Measurements from ENCODE around the gene PTPRG. TPM values are rescaled to one million over a fixed set of nuclear protein-coding genes. Genes with fewer than 3 reads are reported as not detected.

The PTPRG gene
- total and polyA plus RNA-seq, 2 of the 13 experiments (the other 11 are each of a cell fraction or from before 2014, with no cell fraction given) = 8.0 to 25.3 TPM

DNA sequence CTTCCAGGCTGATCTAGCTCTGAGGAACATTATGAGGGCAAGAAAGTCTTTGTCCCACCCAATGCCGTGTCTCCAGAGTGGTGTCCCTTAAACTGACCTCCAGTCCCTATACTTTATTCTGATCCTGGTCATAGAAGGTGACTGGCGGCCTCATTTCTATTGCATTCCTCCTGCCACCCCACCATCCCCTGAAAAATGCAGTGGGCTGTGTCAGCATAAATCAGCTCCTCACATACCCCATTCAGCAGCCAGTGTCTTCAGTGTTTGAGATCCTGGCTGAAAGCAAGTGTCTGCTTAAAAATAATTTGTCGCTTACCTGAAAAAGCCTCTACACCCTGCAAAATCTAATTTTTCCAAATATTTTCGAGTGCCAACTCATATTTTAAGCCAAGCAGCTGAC is 465.9 kb downstream of the PTPRG start:
- no TSS peak for BruUV-seq (replicated peaks)
- H3K9ac ChIP-seq (ENCODE audit: insufficient read depth, low read depth, low read length) = no peak overlapping the region
- H2AFZ ChIP-seq (ENCODE audit: low read length) = no peak overlapping the region
- in situ Hi-C loops (cut with HindIII; ENCODE audit: extremely low pct_ligation_motif_present, low pct_unique_long_range_greater_than_20kb) = no loop called here
- intact Hi-C loops (cut with micrococcal nuclease; ENCODE audit: unreplicated experiment) = no loop called here
- ChIA-PET CTCF (ENCODE audit: low intra/inter-chr PET ratio, low total read pairs) (no interaction called here), POLR2A (no interaction called here)
- no peak overlapping the region for H3K4me2 ChIP-seq (ENCODE audit: low read depth, low read length)
- no peak overlapping the region for H3K4me3 ChIP-seq (replicated peaks in 1 of 3; ENCODE audit: insufficient read depth in 1 of 3, low read depth in 2 of 3, low read length in 3 of 3)
- DNase-seq (ENCODE audit: low spot score) (no peak), ATAC-seq (no peak), FAIRE-seq (no peak)
- no peak overlapping the region for H3K27ac ChIP-seq (ENCODE audit: extremely low read length, insufficient read depth, low read length)
- no peaks in the 10 kb centered on the region for H3K4me1 ChIP-seq (ENCODE audit: insufficient read depth, low read length)
- H4K20me1 ChIP-seq (ENCODE audit: insufficient read depth, low read length) = no peaks in the 10 kb centered on the region
- H3K9me3 ChIP-seq (ENCODE audit: low read length) = no peaks in the 10 kb centered on the region
- H3K27me3 ChIP-seq (ENCODE audit: control insufficient read depth in 1 of 2, insufficient read depth in 2 of 2, low read length in 2 of 2) = no peaks in the 10 kb centered on the region
- H3K36me3 ChIP-seq (replicated peaks in 1 of 2; ENCODE audit: control insufficient read depth in 1 of 2, insufficient read depth in 2 of 2, low read length in 2 of 2) = no peaks in the 10 kb centered on the region
- WGBS (ENCODE audit: low lambda C conversion rate) = 86% methylated on average over 4 of the region's 4 CpGs
- no peaks in the 10 kb centered on the region for H3K79me2 ChIP-seq (ENCODE audit: insufficient read depth, low read length)
- TF ChIP-seq, protein P1, sequence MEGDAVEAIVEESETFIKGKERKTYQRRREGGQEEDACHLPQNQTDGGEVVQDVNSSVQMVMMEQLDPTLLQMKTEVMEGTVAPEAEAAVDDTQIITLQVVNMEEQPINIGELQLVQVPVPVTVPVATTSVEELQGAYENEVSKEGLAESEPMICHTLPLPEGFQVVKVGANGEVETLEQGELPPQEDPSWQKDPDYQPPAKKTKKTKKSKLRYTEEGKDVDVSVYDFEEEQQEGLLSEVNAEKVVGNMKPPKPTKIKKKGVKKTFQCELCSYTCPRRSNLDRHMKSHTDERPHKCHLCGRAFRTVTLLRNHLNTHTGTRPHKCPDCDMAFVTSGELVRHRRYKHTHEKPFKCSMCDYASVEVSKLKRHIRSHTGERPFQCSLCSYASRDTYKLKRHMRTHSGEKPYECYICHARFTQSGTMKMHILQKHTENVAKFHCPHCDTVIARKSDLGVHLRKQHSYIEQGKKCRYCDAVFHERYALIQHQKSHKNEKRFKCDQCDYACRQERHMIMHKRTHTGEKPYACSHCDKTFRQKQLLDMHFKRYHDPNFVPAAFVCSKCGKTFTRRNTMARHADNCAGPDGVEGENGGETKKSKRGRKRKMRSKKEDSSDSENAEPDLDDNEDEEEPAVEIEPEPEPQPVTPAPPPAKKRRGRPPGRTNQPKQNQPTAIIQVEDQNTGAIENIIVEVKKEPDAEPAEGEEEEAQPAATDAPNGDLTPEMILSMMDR (CRISPR knock-in tag; IDR thresholded peaks at IDR 0.05) = no peak
- no peak for TF ChIP-seq RAD21 (CRISPR knock-in tag; IDR thresholded peaks at IDR 0.05)
- no peak for TF ChIP-seq ELF4 (CRISPR knock-in tag; IDR thresholded peaks at IDR 0.05; ENCODE audit: borderline replicate concordance)
- TF ChIP-seq, protein P2, sequence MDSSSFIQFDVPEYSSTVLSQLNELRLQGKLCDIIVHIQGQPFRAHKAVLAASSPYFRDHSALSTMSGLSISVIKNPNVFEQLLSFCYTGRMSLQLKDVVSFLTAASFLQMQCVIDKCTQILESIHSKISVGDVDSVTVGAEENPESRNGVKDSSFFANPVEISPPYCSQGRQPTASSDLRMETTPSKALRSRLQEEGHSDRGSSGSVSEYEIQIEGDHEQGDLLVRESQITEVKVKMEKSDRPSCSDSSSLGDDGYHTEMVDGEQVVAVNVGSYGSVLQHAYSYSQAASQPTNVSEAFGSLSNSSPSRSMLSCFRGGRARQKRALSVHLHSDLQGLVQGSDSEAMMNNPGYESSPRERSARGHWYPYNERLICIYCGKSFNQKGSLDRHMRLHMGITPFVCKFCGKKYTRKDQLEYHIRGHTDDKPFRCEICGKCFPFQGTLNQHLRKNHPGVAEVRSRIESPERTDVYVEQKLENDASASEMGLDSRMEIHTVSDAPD (CRISPR knock-in tag; IDR thresholded peaks at IDR 0.05) = no peak
- TF ChIP-seq, protein P3, sequence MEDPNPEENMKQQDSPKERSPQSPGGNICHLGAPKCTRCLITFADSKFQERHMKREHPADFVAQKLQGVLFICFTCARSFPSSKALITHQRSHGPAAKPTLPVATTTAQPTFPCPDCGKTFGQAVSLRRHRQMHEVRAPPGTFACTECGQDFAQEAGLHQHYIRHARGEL (CRISPR knock-in tag; IDR thresholded peaks at IDR 0.05) = no peak
- TF ChIP-seq NCOA1 (CRISPR knock-in tag; IDR thresholded peaks at IDR 0.05) = no peak
- TF ChIP-seq ZZZ3 (CRISPR knock-in tag; IDR thresholded peaks at IDR 0.05; ENCODE audit: borderline replicate concordance) = no peak
- no peak for TF ChIP-seq CBFB (CRISPR knock-in tag; IDR thresholded peaks at IDR 0.05)
- TF ChIP-seq FOXP1 (IDR thresholded peaks at IDR 0.05) = no peak
- TF ChIP-seq FOXP1 (CRISPR knock-in tag; IDR thresholded peaks at IDR 0.05) = no peak
- no peak for TF ChIP-seq YY1 (IDR thresholded peaks at IDR 0.05; ENCODE audit: insufficient read depth, insufficient replicate concordance, low read depth, low read length)
- no peak for TF ChIP-seq MTA1 (CRISPR knock-in tag; IDR thresholded peaks at IDR 0.05; ENCODE audit: borderline replicate concordance)
- TF ChIP-seq, protein P4, sequence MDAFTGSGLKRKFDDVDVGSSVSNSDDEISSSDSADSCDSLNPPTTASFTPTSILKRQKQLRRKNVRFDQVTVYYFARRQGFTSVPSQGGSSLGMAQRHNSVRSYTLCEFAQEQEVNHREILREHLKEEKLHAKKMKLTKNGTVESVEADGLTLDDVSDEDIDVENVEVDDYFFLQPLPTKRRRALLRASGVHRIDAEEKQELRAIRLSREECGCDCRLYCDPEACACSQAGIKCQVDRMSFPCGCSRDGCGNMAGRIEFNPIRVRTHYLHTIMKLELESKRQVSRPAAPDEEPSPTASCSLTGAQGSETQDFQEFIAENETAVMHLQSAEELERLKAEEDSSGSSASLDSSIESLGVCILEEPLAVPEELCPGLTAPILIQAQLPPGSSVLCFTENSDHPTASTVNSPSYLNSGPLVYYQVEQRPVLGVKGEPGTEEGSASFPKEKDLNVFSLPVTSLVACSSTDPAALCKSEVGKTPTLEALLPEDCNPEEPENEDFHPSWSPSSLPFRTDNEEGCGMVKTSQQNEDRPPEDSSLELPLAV (CRISPR knock-in tag; conservative IDR thresholded peaks at IDR 0.05; ENCODE audit: low read depth) = no peak
- no peak for TF ChIP-seq REXO4 (CRISPR knock-in tag; IDR thresholded peaks at IDR 0.05; ENCODE audit: borderline replicate concordance)
- TF ChIP-seq, protein P5, sequence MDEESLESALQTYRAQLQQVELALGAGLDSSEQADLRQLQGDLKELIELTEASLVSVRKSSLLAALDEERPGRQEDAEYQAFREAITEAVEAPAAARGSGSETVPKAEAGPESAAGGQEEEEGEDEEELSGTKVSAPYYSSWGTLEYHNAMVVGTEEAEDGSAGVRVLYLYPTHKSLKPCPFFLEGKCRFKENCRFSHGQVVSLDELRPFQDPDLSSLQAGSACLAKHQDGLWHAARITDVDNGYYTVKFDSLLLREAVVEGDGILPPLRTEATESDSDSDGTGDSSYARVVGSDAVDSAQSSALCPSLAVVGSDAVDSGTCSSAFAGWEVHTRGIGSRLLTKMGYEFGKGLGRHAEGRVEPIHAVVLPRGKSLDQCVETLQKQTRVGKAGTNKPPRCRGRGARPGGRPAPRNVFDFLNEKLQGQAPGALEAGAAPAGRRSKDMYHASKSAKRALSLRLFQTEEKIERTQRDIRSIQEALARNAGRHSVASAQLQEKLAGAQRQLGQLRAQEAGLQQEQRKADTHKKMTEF (CRISPR knock-in tag; IDR thresholded peaks at IDR 0.05) = no peak
- no peak for TF ChIP-seq HOXA3 (CRISPR knock-in tag; IDR thresholded peaks at IDR 0.05)
- no peak for TF ChIP-seq FIP1L1 (IDR thresholded peaks at IDR 0.05; ENCODE audit: borderline replicate concordance, insufficient read depth, low read depth, low read length)
- no peak for TF ChIP-seq HOXA9 (CRISPR knock-in tag; IDR thresholded peaks at IDR 0.05; ENCODE audit: borderline replicate concordance)

Measured in HepG2 (cell line).